IMR-90 (cell line): Measurements from ENCODE around the gene EIF3K. TPM values are rescaled to one million over a fixed set of nuclear protein-coding genes. Genes with fewer than 3 reads are reported as not detected.

ENCODE experiments used
- ATAC-seq: fragments of 200-7000 bp; cut with Tn5 transposase; 2 replicates; pipeline ENCODE4 v1.9.1; 2020; ENCODE audit warnings: low read depth, mild to moderate bottlenecking, moderate library complexity
- BruUV-seq: library from RNA; stranded (reverse); fragments of 400-500 nt; replicated peaks from 2 replicates; lab custom pipeline; 2021; lab: Mats Ljungman, UMichigan
- CTCF ChIA-PET: fragments of 300-600 bp; formaldehyde crosslinking; extraction: SDS; loops from one replicate; lab custom pipeline; 2021; ENCODE audit warnings: antibody characterized with exemption; lab: Yijun Ruan, JAX
- POLR2A ChIA-PET: fragments of 300-600 bp; sonication (Branson Sonifier 250); formaldehyde crosslinking; loops from one replicate; lab custom pipeline; 2022; ENCODE audit warnings: antibody characterized with exemption; ENCODE audit not compliant: unreplicated experiment; lab: Charles Lee
- DNase-seq: peaks from one replicate; pipeline ENCODE4 v3.0.0; 2013
- H2AFZ ChIP-seq: replicated peaks from 2 replicates; pipeline ENCODE3; 2013; ENCODE audit warnings: low read length, mild to moderate bottlenecking; ENCODE audit not compliant: poor library complexity
- H2AK5ac ChIP-seq: 2 replicates; pipeline ENCODE4 v1.6.1; 2013; ENCODE audit warnings: low read depth, low read length, inconsistent platforms
- H2AK9ac ChIP-seq: replicated peaks from 2 replicates; pipeline ENCODE3; 2013; ENCODE audit warnings: mild to moderate bottlenecking, low read depth, low read length, moderate library complexity; ENCODE audit not compliant: poor library complexity
- H2BK120ac ChIP-seq: 2 replicates; pipeline ENCODE4 v1.6.1; 2013; ENCODE audit warnings: low read depth, low read length, inconsistent platforms
- H2BK15ac ChIP-seq: 3 replicates; pipeline ENCODE4 v1.6.1; 2013; ENCODE audit warnings: low read depth, low read length, inconsistent platforms
- H2BK20ac ChIP-seq: 2 replicates; pipeline ENCODE4 v1.6.1; 2013; ENCODE audit warnings: low read depth, mild to moderate bottlenecking, inconsistent platforms, low read length, moderate library complexity
- H2BK5ac ChIP-seq: 2 replicates; pipeline ENCODE4 v1.6.1; 2013; ENCODE audit warnings: mild to moderate bottlenecking, low read depth, low read length, inconsistent platforms; ENCODE audit not compliant: poor library complexity, severe bottlenecking
- H3K14ac ChIP-seq: replicated peaks from 2 replicates; pipeline ENCODE4 v1.6.1; 2013; ENCODE audit warnings: low read depth, low read length, inconsistent platforms
- H3K18ac ChIP-seq: 2 replicates; pipeline ENCODE4 v1.6.1; 2013; ENCODE audit warnings: low read depth, low read length, control low read depth
- H3K23ac ChIP-seq: 2 replicates; pipeline ENCODE4 v1.6.1; 2013; ENCODE audit warnings: low read depth, low read length, inconsistent platforms
- H3K27ac ChIP-seq: 2 replicates; pipeline ENCODE4 v1.5.1; 2013; ENCODE audit warnings: mild to moderate bottlenecking, control low read depth, low read length; ENCODE audit not compliant: insufficient read depth
- H3K27me3 ChIP-seq: 2 replicates; pipeline ENCODE4 v1.6.1; 2013; ENCODE audit warnings: low read length; ENCODE audit not compliant: control insufficient read depth, insufficient read depth
- H3K36me3 ChIP-seq: 2 replicates; pipeline ENCODE4 v1.6.1; 2013; ENCODE audit warnings: low read length, mixed read lengths; ENCODE audit not compliant: control insufficient read depth, insufficient read depth
- H3K4ac ChIP-seq: 2 replicates; pipeline ENCODE4 v1.6.1; 2013; ENCODE audit warnings: low read depth, low read length, inconsistent platforms
- H3K4me1 ChIP-seq: 2 replicates; pipeline ENCODE4 v1.6.1; 2013; ENCODE audit warnings: low read length, mixed read lengths; ENCODE audit not compliant: control insufficient read depth, insufficient read depth
- H3K4me2 ChIP-seq: 2 replicates; pipeline ENCODE4 v1.6.1; 2013; ENCODE audit warnings: low read depth, mild to moderate bottlenecking, control low read depth, low read length, moderate library complexity
- H3K4me3 ChIP-seq: 2 replicates; pipeline ENCODE4 v1.5.1; 2013; ENCODE audit warnings: low read depth, mild to moderate bottlenecking, control low read depth, low read length, moderate library complexity; ENCODE audit not compliant: insufficient read depth
- H3K56ac ChIP-seq: 2 replicates; pipeline ENCODE4 v1.6.1; 2013; ENCODE audit warnings: low read length, inconsistent platforms; ENCODE audit not compliant: insufficient read depth; ENCODE audit errors: extremely low read depth
- H3K79me1 ChIP-seq, 2 experiments: 2 replicates each; pipeline ENCODE4 v1.6.1; 2013; ENCODE audit warnings: low read length in 2 of 2, inconsistent platforms in 1 of 2, low read depth in 1 of 2
- H3K9ac ChIP-seq: 2 replicates; pipeline ENCODE4 v1.6.1; 2013; ENCODE audit warnings: low read depth, low read length, control low read depth
- H3K9me1 ChIP-seq: 2 replicates; pipeline ENCODE4 v1.6.1; 2013; ENCODE audit warnings: low read length, inconsistent platforms; ENCODE audit not compliant: insufficient read depth
- H3K9me3 ChIP-seq: 2 replicates; pipeline ENCODE4 v1.6.1; 2013; ENCODE audit warnings: low read length; ENCODE audit not compliant: control insufficient read depth, insufficient read depth
- H4K20me1 ChIP-seq: 2 replicates; pipeline ENCODE4 v1.6.1; 2013; ENCODE audit warnings: low read length, inconsistent platforms; ENCODE audit not compliant: insufficient read depth
- H4K5ac ChIP-seq: 2 replicates; pipeline ENCODE4 v1.6.1; 2013; ENCODE audit warnings: mild to moderate bottlenecking, low read depth, low read length, control low read depth
- H4K8ac ChIP-seq, 2 experiments: 2 replicates each; pipeline ENCODE4 v1.6.1; 2013; ENCODE audit warnings: low read depth in 2 of 2, low read length in 2 of 2, control low read depth in 1 of 2, inconsistent platforms in 1 of 2
- H4K91ac ChIP-seq: 2 replicates; pipeline ENCODE4 v1.6.1; 2013; ENCODE audit warnings: low read depth, low read length, inconsistent platforms; ENCODE audit not compliant: insufficient read depth
- BHLHE40 ChIP-seq: fragments of 150-350 bp; IDR thresholded peaks from 2 replicates; pipeline ENCODE4 v1.6.1; 2016; ENCODE audit warnings: mild to moderate bottlenecking, low read depth, low read length
- CEBPB ChIP-seq: IDR thresholded peaks from 2 replicates; pipeline ENCODE4 v1.6.1; 2012; ENCODE audit warnings: low read depth, low read length, improper control_type of control experiment
- MAZ ChIP-seq: IDR thresholded peaks from 2 replicates; pipeline ENCODE4 v1.6.1; 2012; ENCODE audit warnings: low read depth, mild to moderate bottlenecking, low read length, improper control_type of control experiment, moderate library complexity, borderline replicate concordance
- MXI1 ChIP-seq: IDR thresholded peaks from 2 replicates; pipeline ENCODE4 v1.6.1; 2012; ENCODE audit warnings: low read depth, mild to moderate bottlenecking, low read length, moderate library complexity, borderline replicate concordance
- NFE2L2 ChIP-seq: fragments of 150-350 bp; IDR thresholded peaks from 2 replicates; pipeline ENCODE4 v1.6.1; 2016; ENCODE audit warnings: low read depth, mild to moderate bottlenecking, low read length
- POLR2A ChIP-seq: IDR thresholded peaks from 2 replicates; pipeline ENCODE4 v1.6.1; 2012; ENCODE audit warnings: mild to moderate bottlenecking, low read depth, low read length
- SMC3 ChIP-seq: fragments of 150-350 bp; IDR thresholded peaks from 2 replicates; pipeline ENCODE4 v1.6.1; 2016; ENCODE audit warnings: low read depth, mild to moderate bottlenecking, antibody characterized with exemption, low read length, moderate library complexity
- WGBS, 2 experiments: methylation state at CpG; one replicate each; pipeline versions ENCODE4 v1.1.5 to v1.1.7; 2013; ENCODE audit warnings: missing lambda C conversion rate in 2 of 2; ENCODE audit not compliant: insufficient read length in 1 of 2; ENCODE audit errors: extremely low coverage in 2 of 2; 5-methylcytosine and 5-hydroxymethylcytosine counted together
- dilution Hi-C: fragments of 300-500 bp; cut with HindIII; formaldehyde crosslinking; loops from one replicate; pipeline ENCODE4 v1.14.3; 2018; ENCODE audit warnings: low sequenced_read_pairs; ENCODE audit not compliant: unreplicated experiment
- in situ Hi-C: fragments of 300-500 bp; cut with MboI; formaldehyde crosslinking; loops from 3 replicates; pipeline ENCODE4 v1.14.3; 2019; ENCODE audit warnings: low sequenced_read_pairs, inconsistent platforms, mixed read lengths
- intact Hi-C: fragments of 100-400 bp; cut with micrococcal nuclease; formaldehyde crosslinking; loops from 2 replicates; pipeline ENCODE4 v1.10.0; 2022
- polyA plus RNA-seq, 3 experiments: library from polyadenylated mRNA; depleted of rRNA; stranded (reverse); fragments of >200 nt; gene quantifications; 2 replicates each; pipeline ENCODE4 v1.2.3, GENCODE V29; 2012; ENCODE audit warnings: low replicate concordance in 1 of 3
- total RNA-seq: library from RNA; depleted of rRNA; stranded (reverse); fragments of >200 nt; gene quantifications from 2 replicates; pipeline ENCODE4 v1.2.3, GENCODE V29; 2012
- TF ChIP-seq, protein P1 (sequence below): fragments of 150-350 bp; IDR thresholded peaks from 2 replicates; pipeline ENCODE4 v1.6.1; 2017; ENCODE audit warnings: mild to moderate bottlenecking, antibody characterized with exemption, low read length, low read depth
- TF ChIP-seq, protein P2 (sequence below): fragments of 150-350 bp; IDR thresholded peaks from 2 replicates; pipeline ENCODE4 v1.6.1; 2016; ENCODE audit warnings: low read depth, mild to moderate bottlenecking, low read length, moderate library complexity, borderline replicate concordance

The EIF3K gene
- total and polyA plus RNA-seq, 2 of the 4 experiments (the other 2 are of a cell fraction) = 575 to 1,137 TPM

- dilution Hi-C loops (no loop called here), intact Hi-C loops (no loop called here), in situ Hi-C loops (no loop called here)
- TF ChIP-seq, protein P1, sequence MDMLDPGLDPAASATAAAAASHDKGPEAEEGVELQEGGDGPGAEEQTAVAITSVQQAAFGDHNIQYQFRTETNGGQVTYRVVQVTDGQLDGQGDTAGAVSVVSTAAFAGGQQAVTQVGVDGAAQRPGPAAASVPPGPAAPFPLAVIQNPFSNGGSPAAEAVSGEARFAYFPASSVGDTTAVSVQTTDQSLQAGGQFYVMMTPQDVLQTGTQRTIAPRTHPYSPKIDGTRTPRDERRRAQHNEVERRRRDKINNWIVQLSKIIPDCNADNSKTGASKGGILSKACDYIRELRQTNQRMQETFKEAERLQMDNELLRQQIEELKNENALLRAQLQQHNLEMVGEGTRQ = no peak
- TF ChIP-seq BHLHE40 = no peak
- TF ChIP-seq MAZ = 0 out of 2 replicates have a peak, but pooled peaks have one; percentile 18
- TF ChIP-seq, protein P2, sequence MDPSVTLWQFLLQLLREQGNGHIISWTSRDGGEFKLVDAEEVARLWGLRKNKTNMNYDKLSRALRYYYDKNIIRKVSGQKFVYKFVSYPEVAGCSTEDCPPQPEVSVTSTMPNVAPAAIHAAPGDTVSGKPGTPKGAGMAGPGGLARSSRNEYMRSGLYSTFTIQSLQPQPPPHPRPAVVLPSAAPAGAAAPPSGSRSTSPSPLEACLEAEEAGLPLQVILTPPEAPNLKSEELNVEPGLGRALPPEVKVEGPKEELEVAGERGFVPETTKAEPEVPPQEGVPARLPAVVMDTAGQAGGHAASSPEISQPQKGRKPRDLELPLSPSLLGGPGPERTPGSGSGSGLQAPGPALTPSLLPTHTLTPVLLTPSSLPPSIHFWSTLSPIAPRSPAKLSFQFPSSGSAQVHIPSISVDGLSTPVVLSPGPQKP = no peak
- TF ChIP-seq MXI1 = no peak
- no peak for TF ChIP-seq POLR2A
- no peak for TF ChIP-seq SMC3
- TF ChIP-seq NFE2L2 = no peak
- TF ChIP-seq CEBPB = peak; percentile 76
- H2BK5ac ChIP-seq = peak overlapping the region; percentile 36
- H3K9me3 ChIP-seq = no peaks in the 10 kb centered on the region
- H2AK5ac ChIP-seq = peak overlapping the region; percentile 20; the same call in 1 of the 2 replicates
- H3K27me3 ChIP-seq = no peaks in the 10 kb centered on the region
- ChIA-PET POLR2A (no interaction called here), CTCF (no interaction called here)
- peaks cover 61% of the 10 kb centered on the region for H3K4me1 ChIP-seq
- H3K36me3 ChIP-seq = peaks cover 15% of the 10 kb centered on the region
- no peak overlapping the region for H3K4me2 ChIP-seq
- no peak overlapping the region for H3K18ac ChIP-seq
- no peak overlapping the region for H3K4me3 ChIP-seq
- H3K9me1 ChIP-seq = peaks cover 56% of the 10 kb centered on the region
- H3K56ac ChIP-seq = no peak overlapping the region
- ATAC-seq (no peak), DNase-seq (peak; percentile 63)
- H3K14ac ChIP-seq = no peak overlapping the region; the same call in 1 of the 2 replicates
- no CpG with 5 or more reads among the region's 4 CpGs for WGBS, 2 experiments
- H3K4ac ChIP-seq = peak overlapping the region; percentile 17; the same call in 1 of the 2 replicates
- H3K9ac ChIP-seq = no peak overlapping the region
- no peak overlapping the region for H2AFZ ChIP-seq
- no TSS peak for BruUV-seq
- peak overlapping the region; percentile 35; the same call in 1 of the 2 replicates for H2BK120ac ChIP-seq
- no peak overlapping the region for H4K5ac ChIP-seq
- H2BK20ac ChIP-seq = no peak overlapping the region
- no peak overlapping the region for H2BK15ac ChIP-seq
- no peak overlapping the region for H4K91ac ChIP-seq
- no peak overlapping the region for H2AK9ac ChIP-seq
- H3K23ac ChIP-seq = peak overlapping the region; percentile 29; the same call in 1 of the 2 replicates
- peak overlapping the region in 1 of 2 experiments; percentile 36; a peak in 1 of 4 replicates for H4K8ac ChIP-seq
- peaks cover 14 to 87% of the 10 kb centered on the region in 2 experiments for H3K79me1 ChIP-seq
- peak overlapping the region; percentile 2; the same call in 1 of the 2 replicates for H3K27ac ChIP-seq
- peaks cover 85% of the 10 kb centered on the region for H4K20me1 ChIP-seq
These were observed 60.9 kb downstream of the EIF3K start for GRCh38 chr19:38679839-38680238.
